T-helper 2 cell treated with Interferon-gamma antibody and Interleukin-4, amounts not matched to agents 5 μg/mL and 100 μg/mL, for 36 hours (primary cell): ENCODE measurements around the gene SZT2.
"Not testable (repeated sequence)": the region's sequence is repeated elsewhere in the genome, so short reads cannot be mapped to it uniquely, and the experiment has no call there.

Experiments
- DNase-seq: peaks from one replicate; pipeline ENCODE4 v3.0.0; 2021; ENCODE audit warnings: low spot score
- H3K27ac Mint-ChIP-seq: one replicate; pipeline ENCODE4 v1.8.0; 2021; ENCODE audit warnings: mild to moderate bottlenecking, mixed read lengths
- H3K27me3 Mint-ChIP-seq: one replicate; pipeline ENCODE4 v1.8.0; 2021; ENCODE audit warnings: low read depth, mixed read lengths
- H3K36me3 Mint-ChIP-seq: one replicate; pipeline ENCODE4 v1.8.0; 2021; ENCODE audit warnings: low read depth, mixed read lengths
- H3K4me1 Mint-ChIP-seq: one replicate; pipeline ENCODE4 v1.8.0; 2021; ENCODE audit warnings: low read depth, mixed read lengths
- H3K4me3 Mint-ChIP-seq: one replicate; pipeline ENCODE4 v1.8.0; 2022; ENCODE audit warnings: mild to moderate bottlenecking, moderate library complexity, mixed read lengths
- H3K9me3 Mint-ChIP-seq: one replicate; pipeline ENCODE4 v1.8.0; 2021; ENCODE audit warnings: mixed read lengths

Gene SZT2

GRCh38 chr1:43491061-43491460, 101.4 kb downstream of the SZT2 start:
- Mint-ChIP-seq H3K36me3 (no peaks in the 10 kb centered on the region), H3K27me3 (peaks cover 20% of the 10 kb centered on the region), H3K4me3 (no peak overlapping the region), H3K9me3 (peaks cover 40% of the 10 kb centered on the region), H3K4me1 (no peaks in the 10 kb centered on the region), H3K27ac (no peak overlapping the region)
- no peak for DNase-seq

GRCh38 chr1:43492826-43493225, 103.1 kb downstream of the SZT2 start:
- peaks cover 29% of the 10 kb centered on the region for H3K9me3 Mint-ChIP-seq

GRCh38 chr1:43493661-43494450, 104.2 kb downstream of the SZT2 start:
- peaks cover 20% of the 10 kb centered on the region for H3K9me3 Mint-ChIP-seq
- H3K36me3 Mint-ChIP-seq, result no peaks in the 10 kb centered on the region
- no peak for DNase-seq
- H3K4me3 Mint-ChIP-seq, result no peak overlapping the region
- H3K27ac Mint-ChIP-seq, result no peak overlapping the region
- peaks cover 20% of the 10 kb centered on the region for H3K27me3 Mint-ChIP-seq
- H3K4me1 Mint-ChIP-seq, result no peaks in the 10 kb centered on the region

More at GRCh38 chr1:43492826-43493225, 103.1 kb downstream of the SZT2 start:
- peaks cover 20% of the 10 kb centered on the region for H3K27me3 Mint-ChIP-seq
- H3K27ac Mint-ChIP-seq, result no peak overlapping the region
- no peak for DNase-seq
- H3K36me3 Mint-ChIP-seq, result no peaks in the 10 kb centered on the region
- H3K4me1 Mint-ChIP-seq, result no peaks in the 10 kb centered on the region
- no peak overlapping the region for H3K4me3 Mint-ChIP-seq

- no peaks in the 10 kb centered on the region for H3K36me3 Mint-ChIP-seq
- no peaks in the 10 kb centered on the region for H3K4me1 Mint-ChIP-seq
- no peak for DNase-seq
- no peak overlapping the region for H3K4me3 Mint-ChIP-seq
- peaks cover 9% of the 10 kb centered on the region for H3K9me3 Mint-ChIP-seq
- peaks cover 18% of the 10 kb centered on the region for H3K27me3 Mint-ChIP-seq
- no peak overlapping the region for H3K27ac Mint-ChIP-seq
Observed at GRCh38 chr1:43495204-43495603, 105.5 kb downstream of the SZT2 start.

GRCh38 chr1:43499898-43500297, 110.2 kb downstream of the SZT2 start:
- no peak overlapping the region for H3K27ac Mint-ChIP-seq
- peaks cover 10% of the 10 kb centered on the region for H3K27me3 Mint-ChIP-seq
- no peaks in the 10 kb centered on the region for H3K36me3 Mint-ChIP-seq
- H3K4me3 Mint-ChIP-seq, result no peak overlapping the region
- no peaks in the 10 kb centered on the region for H3K4me1 Mint-ChIP-seq
- H3K9me3 Mint-ChIP-seq, result no peaks in the 10 kb centered on the region
- DNase-seq, result no peak

- not testable (repeated sequence) for H3K27me3 Mint-ChIP-seq, DNase-seq, H3K4me1 Mint-ChIP-seq, H3K4me3 Mint-ChIP-seq, H3K9me3 Mint-ChIP-seq, H3K27ac Mint-ChIP-seq, H3K36me3 Mint-ChIP-seq
Observed at GRCh38 chr1:43501806-43502205, 112.1 kb downstream of the SZT2 start.

- Mint-ChIP-seq H3K4me1 (peaks cover 2% of the 10 kb centered on the region), H3K27ac (no peak overlapping the region), H3K36me3 (no peaks in the 10 kb centered on the region), H3K27me3 (peaks cover 6% of the 10 kb centered on the region), H3K9me3 (no peaks in the 10 kb centered on the region), H3K4me3 (no peak overlapping the region)
- no peak for DNase-seq
Observed at GRCh38 chr1:43503534-43503933, 113.8 kb downstream of the SZT2 start.
